HEK293 (cell line): Measurements from ENCODE around the gene ATF6B.

Experiments
- CTCF ChIP-seq: fragments of 450-650 bp; formaldehyde crosslinking; IDR thresholded peaks from 2 replicates; pipeline ENCODE4 v1.5.1; 2016; ENCODE audit warnings: missing biosample characterization, missing genetic modification characterization
- PRDM10 ChIP-seq: fragments of 450-650 bp; formaldehyde crosslinking; IDR thresholded peaks from 2 replicates; pipeline ENCODE4 v1.5.1; 2016; ENCODE audit warnings: missing biosample characterization, missing genetic modification characterization
- REST ChIP-seq: fragments of 450-650 bp; formaldehyde crosslinking; IDR thresholded peaks from 2 replicates; pipeline ENCODE4 v1.5.1; 2016; ENCODE audit warnings: missing biosample characterization, missing genetic modification characterization
- SP3 ChIP-seq: fragments of 450-650 bp; formaldehyde crosslinking; IDR thresholded peaks from 2 replicates; pipeline ENCODE4 v1.5.1; 2016; ENCODE audit warnings: missing biosample characterization, missing genetic modification characterization
- TSHZ1 ChIP-seq: fragments of 450-650 bp; formaldehyde crosslinking; IDR thresholded peaks from 2 replicates; pipeline ENCODE4 v1.5.1; 2016; ENCODE audit warnings: missing biosample characterization, missing genetic modification characterization, borderline replicate concordance
- ZNF658 ChIP-seq: fragments of 450-650 bp; formaldehyde crosslinking; IDR thresholded peaks from 2 replicates; pipeline ENCODE4; 2016; ENCODE audit warnings: missing biosample characterization, missing genetic modification characterization
- ZSCAN4 ChIP-seq: fragments of 450-650 bp; formaldehyde crosslinking; IDR thresholded peaks from 2 replicates; pipeline ENCODE4 v1.5.1; 2017; ENCODE audit warnings: missing biosample characterization, missing genetic modification characterization

- no peak for TF ChIP-seq CTCF (tag by site-specific recombination)
- TF ChIP-seq PRDM10 (tag by site-specific recombination), result no peak
- no peak for TF ChIP-seq REST (tag by site-specific recombination)
- TF ChIP-seq TSHZ1, result no peak
- no peak for TF ChIP-seq SP3
- TF ChIP-seq ZSCAN4 (tag by site-specific recombination), result no peak
- no peak for TF ChIP-seq ZNF658 (tag by site-specific recombination)
These were observed 23.3 kb upstream of the ATF6B start for GRCh38 chr6:32151181-32151862.
